Panc1 (cell line): ENCODE results near the gene INSYN1. TPM values are rescaled to one million over a fixed set of nuclear protein-coding genes. Genes with fewer than 3 reads are reported as not detected.
"Not testable (repeated sequence)": the region's sequence is repeated elsewhere in the genome, so short reads cannot be mapped to it uniquely, and the experiment has no call there.

ENCODE experiments used
- ATAC-seq: fragments of 200-7000 bp; cut with Tn5 transposase; 2 replicates; pipeline ENCODE4 v1.9.1; 2020; ENCODE audit warnings: mild to moderate bottlenecking, moderate library complexity
- BruUV-seq: library from RNA; stranded (reverse); fragments of 400-500 nt; replicated peaks from 2 replicates; lab custom pipeline; 2021; lab: Mats Ljungman, UMichigan
- CTCF ChIA-PET: fragments of 300-600 bp; sonication (Branson Sonifier 250); formaldehyde crosslinking; loops from one replicate; lab custom pipeline; 2022; ENCODE audit warnings: antibody characterized with exemption; lab: Charles Lee
- POLR2A ChIA-PET: fragments of 300-600 bp; sonication (Branson Sonifier 250); formaldehyde crosslinking; loops from one replicate; lab custom pipeline; 2022; ENCODE audit warnings: antibody characterized with exemption; lab: Charles Lee
- DNase-seq: peaks from one replicate; pipeline ENCODE4 v3.0.0-alpha.2; 2010; ENCODE audit warnings: low read depth, low spot score
- H3K27ac ChIP-seq: 2 replicates; pipeline ENCODE4 v1.5.1; 2011; ENCODE audit warnings: mild to moderate bottlenecking, low read length, inconsistent platforms
- H3K27me3 ChIP-seq: fragments of 200-500 bp; sonication (Bioruptor generic); 2 replicates; pipeline ENCODE4 v1.6.0; 2014; ENCODE audit warnings: low read length, inconsistent platforms; ENCODE audit not compliant: control insufficient read depth, insufficient read depth
- H3K36me3 ChIP-seq: fragments of 200-500 bp; sonication (Bioruptor generic); 2 replicates; pipeline ENCODE4 v1.5.1; 2014; ENCODE audit warnings: inconsistent platforms, mild to moderate bottlenecking, low read length, moderate library complexity; ENCODE audit not compliant: control insufficient read depth, insufficient read depth
- H3K4me1 ChIP-seq: 2 replicates; pipeline ENCODE4 v1.5.1; 2011; ENCODE audit warnings: inconsistent platforms, mild to moderate bottlenecking, low read length, moderate library complexity; ENCODE audit not compliant: control insufficient read depth, insufficient read depth
- H3K4me3 ChIP-seq, 2 experiments: 2 replicates each; pipeline ENCODE4 v1.5.1; 2011 to 2012; ENCODE audit warnings: low read depth in 2 of 2, low read length in 2 of 2, mild to moderate bottlenecking in 2 of 2, inconsistent platforms in 1 of 2, moderate library complexity in 1 of 2
- H3K9me3 ChIP-seq: fragments of 200-500 bp; sonication (Bioruptor generic); 2 replicates; pipeline ENCODE4 v1.5.1; 2014; ENCODE audit warnings: low read depth, mild to moderate bottlenecking, inconsistent platforms, low read length, moderate library complexity; ENCODE audit not compliant: control insufficient read depth, insufficient read depth
- POLR2AphosphoS5 ChIP-seq: IDR thresholded peaks from 2 replicates; pipeline ENCODE4 v1.6.1; 2012; ENCODE audit warnings: mild to moderate bottlenecking, low read depth, low read length, moderate library complexity
- SIN3A ChIP-seq: IDR thresholded peaks from 2 replicates; pipeline ENCODE4 v1.6.1; 2012; ENCODE audit warnings: low read depth, mild to moderate bottlenecking, low read length, moderate library complexity, borderline replicate concordance; ENCODE audit not compliant: insufficient read depth
- TCF7L2 ChIP-seq: IDR thresholded peaks from 2 replicates; pipeline ENCODE4 v1.6.1; 2011; ENCODE audit warnings: mild to moderate bottlenecking, low read depth, low read length, inconsistent platforms
- in situ Hi-C: cut with HindIII; loops from 2 replicates; pipeline ENCODE4 v1.10.0; 2016; ENCODE audit warnings: low sequenced_read_pairs, low pct_unique_long_range_greater_than_20kb
- intact Hi-C: fragments of 100-400 bp; cut with micrococcal nuclease; formaldehyde crosslinking; loops from one replicate; pipeline ENCODE4 v1.10.0; 2022; ENCODE audit not compliant: unreplicated experiment
- total RNA-seq: library from RNA; stranded (reverse); gene quantifications from one replicate; pipeline ENCODE4 v1.2.1, GENCODE V29; 2021; ENCODE audit not compliant: unreplicated experiment
- TF ChIP-seq, protein P1 (sequence below), 2 experiments: IDR thresholded peaks; 2 replicates each; pipeline ENCODE4 v1.6.1; 2011 to 2012; ENCODE audit warnings: low read depth in 2 of 2, control low read depth in 1 of 2, low read length in 1 of 2, mild to moderate bottlenecking in 1 of 2, moderate library complexity in 1 of 2; ENCODE audit not compliant: insufficient read depth in 1 of 2
- TF ChIP-seq, protein P2 (sequence below): fragments of 450-650 bp; IDR thresholded peaks from 2 replicates; pipeline ENCODE4 v1.5.1; 2017; ENCODE audit warnings: mild to moderate bottlenecking

The INSYN1 gene
- total RNA-seq, 1 experiment from 2014 or later, result 2.6 TPM

DNA sequence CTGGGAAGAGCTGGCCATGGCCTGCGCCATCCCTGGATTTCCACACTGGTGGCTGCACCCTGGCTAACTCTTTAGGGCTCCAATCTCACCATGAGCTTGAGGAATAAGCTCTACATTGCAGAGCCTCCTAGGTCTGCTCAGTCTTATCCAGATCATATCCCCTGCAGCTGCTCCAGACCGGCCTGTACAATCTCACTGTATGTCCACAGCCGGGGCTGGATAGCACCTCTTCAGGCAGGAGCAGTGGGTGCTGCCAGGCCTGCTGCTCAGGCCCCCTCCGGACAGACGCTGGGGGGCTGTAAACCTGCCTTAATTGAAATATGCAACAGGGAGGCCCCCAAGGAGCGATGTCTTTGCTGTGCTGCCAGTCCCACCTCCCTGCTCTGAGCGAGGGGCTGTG is 15.6 kb downstream of the INSYN1 start:
- ChIA-PET CTCF (no interaction called here), POLR2A (no interaction called here)
- Histone ChIP-seq H3K9me3 (no peaks in the 10 kb centered on the region), H3K27ac (no peak overlapping the region), H3K36me3 (no peaks in the 10 kb centered on the region), H3K4me3 (no peak overlapping the region), H3K27me3 (peaks cover 2% of the 10 kb centered on the region; the same call in 1 of the 2 replicates), H3K4me1 (0 out of 2 replicates have a peak, but pooled peaks cover under 1% of the 10 kb centered on the region)
- no TSS peak for BruUV-seq
- ATAC-seq (0 out of 2 replicates have a peak, but pooled peaks have one; percentile 24), DNase-seq (no peak)
- intact Hi-C loops (no loop called here), in situ Hi-C loops (no loop called here)
- TF ChIP-seq, protein P1, sequence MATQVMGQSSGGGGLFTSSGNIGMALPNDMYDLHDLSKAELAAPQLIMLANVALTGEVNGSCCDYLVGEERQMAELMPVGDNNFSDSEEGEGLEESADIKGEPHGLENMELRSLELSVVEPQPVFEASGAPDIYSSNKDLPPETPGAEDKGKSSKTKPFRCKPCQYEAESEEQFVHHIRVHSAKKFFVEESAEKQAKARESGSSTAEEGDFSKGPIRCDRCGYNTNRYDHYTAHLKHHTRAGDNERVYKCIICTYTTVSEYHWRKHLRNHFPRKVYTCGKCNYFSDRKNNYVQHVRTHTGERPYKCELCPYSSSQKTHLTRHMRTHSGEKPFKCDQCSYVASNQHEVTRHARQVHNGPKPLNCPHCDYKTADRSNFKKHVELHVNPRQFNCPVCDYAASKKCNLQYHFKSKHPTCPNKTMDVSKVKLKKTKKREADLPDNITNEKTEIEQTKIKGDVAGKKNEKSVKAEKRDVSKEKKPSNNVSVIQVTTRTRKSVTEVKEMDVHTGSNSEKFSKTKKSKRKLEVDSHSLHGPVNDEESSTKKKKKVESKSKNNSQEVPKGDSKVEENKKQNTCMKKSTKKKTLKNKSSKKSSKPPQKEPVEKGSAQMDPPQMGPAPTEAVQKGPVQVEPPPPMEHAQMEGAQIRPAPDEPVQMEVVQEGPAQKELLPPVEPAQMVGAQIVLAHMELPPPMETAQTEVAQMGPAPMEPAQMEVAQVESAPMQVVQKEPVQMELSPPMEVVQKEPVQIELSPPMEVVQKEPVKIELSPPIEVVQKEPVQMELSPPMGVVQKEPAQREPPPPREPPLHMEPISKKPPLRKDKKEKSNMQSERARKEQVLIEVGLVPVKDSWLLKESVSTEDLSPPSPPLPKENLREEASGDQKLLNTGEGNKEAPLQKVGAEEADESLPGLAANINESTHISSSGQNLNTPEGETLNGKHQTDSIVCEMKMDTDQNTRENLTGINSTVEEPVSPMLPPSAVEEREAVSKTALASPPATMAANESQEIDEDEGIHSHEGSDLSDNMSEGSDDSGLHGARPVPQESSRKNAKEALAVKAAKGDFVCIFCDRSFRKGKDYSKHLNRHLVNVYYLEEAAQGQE (IDR thresholded peaks at IDR 0.05; ENCODE audit: insufficient read depth in 1 of 2, low read depth in 2 of 2, low read length in 1 of 2), result no peak
- TF ChIP-seq TCF7L2, result no peak
- no peak for TF ChIP-seq POLR2AphosphoS5
- no peak for TF ChIP-seq SIN3A
- TF ChIP-seq, protein P2, sequence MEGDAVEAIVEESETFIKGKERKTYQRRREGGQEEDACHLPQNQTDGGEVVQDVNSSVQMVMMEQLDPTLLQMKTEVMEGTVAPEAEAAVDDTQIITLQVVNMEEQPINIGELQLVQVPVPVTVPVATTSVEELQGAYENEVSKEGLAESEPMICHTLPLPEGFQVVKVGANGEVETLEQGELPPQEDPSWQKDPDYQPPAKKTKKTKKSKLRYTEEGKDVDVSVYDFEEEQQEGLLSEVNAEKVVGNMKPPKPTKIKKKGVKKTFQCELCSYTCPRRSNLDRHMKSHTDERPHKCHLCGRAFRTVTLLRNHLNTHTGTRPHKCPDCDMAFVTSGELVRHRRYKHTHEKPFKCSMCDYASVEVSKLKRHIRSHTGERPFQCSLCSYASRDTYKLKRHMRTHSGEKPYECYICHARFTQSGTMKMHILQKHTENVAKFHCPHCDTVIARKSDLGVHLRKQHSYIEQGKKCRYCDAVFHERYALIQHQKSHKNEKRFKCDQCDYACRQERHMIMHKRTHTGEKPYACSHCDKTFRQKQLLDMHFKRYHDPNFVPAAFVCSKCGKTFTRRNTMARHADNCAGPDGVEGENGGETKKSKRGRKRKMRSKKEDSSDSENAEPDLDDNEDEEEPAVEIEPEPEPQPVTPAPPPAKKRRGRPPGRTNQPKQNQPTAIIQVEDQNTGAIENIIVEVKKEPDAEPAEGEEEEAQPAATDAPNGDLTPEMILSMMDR, result no peak

DNA sequence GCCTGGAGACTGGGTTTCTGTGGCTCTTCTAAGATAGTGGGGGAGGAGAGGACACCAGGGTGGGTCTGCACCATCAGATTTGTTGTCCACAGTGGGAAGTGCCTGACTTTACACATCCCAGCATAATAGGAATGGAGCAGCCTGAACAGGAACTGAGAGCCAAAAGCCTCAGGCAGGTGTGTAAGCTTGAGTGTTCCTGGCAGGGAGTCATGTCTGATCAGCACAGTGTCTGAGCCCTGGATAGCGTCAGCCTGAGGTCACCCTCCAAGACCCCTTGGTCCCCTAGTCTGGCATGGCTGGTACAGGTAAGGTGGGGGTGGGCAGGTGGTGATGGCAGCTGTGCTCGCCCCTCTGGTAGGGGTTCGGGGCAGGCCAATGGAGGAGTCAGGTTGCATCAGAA is 20.2 kb downstream of the INSYN1 start:
- Histone ChIP-seq H3K9me3 (no peaks in the 10 kb centered on the region), H3K4me3 (no peak overlapping the region), H3K4me1 (no peaks in the 10 kb centered on the region), H3K27ac (no peak overlapping the region), H3K36me3 (no peaks in the 10 kb centered on the region), H3K27me3 (peaks cover 2% of the 10 kb centered on the region; the same call in 1 of the 2 replicates)
- ChIA-PET CTCF (interaction anchor here (0.6 kb wide), 1 partner anchor 28 kb away, joined by 3 read pairs; no protein-coding TSS in a partner anchor), POLR2A (no interaction called here)
- TF ChIP-seq TCF7L2, result no peak
- no peak for TF ChIP-seq POLR2AphosphoS5
- TF ChIP-seq, protein P1 (IDR thresholded peaks at IDR 0.05; ENCODE audit: insufficient read depth in 1 of 2, low read depth in 2 of 2, low read length in 1 of 2), result no peak
- TF ChIP-seq, protein P2, result no peak
- no peak for TF ChIP-seq SIN3A
- BruUV-seq, result no TSS peak
- ATAC-seq (no peak), DNase-seq (no peak)
- in situ Hi-C loops, result no loop called here
- intact Hi-C loops, result no loop called here

DNA sequence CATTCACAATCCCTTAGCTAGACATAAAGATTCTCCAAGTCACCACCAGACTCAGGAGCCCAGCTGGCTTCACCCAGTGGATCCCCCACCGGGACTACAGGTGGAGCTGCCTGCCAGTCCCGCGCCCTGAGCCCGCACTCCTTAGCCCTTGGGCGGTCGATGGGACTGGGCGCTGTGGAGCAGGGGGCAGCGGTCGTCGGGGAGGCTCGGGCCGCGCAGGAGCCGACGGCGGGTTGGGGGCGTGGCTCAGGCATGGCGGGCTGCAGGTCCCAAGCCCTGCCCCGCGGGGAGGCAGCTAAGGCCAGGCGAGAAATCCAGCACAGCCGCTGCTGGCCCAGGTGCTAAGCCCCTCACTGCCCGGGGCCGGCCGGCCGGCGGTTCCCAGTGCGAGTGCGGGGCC is 21.1 kb downstream of the INSYN1 start:
- DNase-seq, POLR2A ChIA-PET, H3K36me3 ChIP-seq, H3K4me1 ChIP-seq, H3K9me3 ChIP-seq, intact Hi-C loops, H3K27ac ChIP-seq, BruUV-seq, in situ Hi-C loops, H3K4me3 ChIP-seq, ATAC-seq, H3K27me3 ChIP-seq: not testable (repeated sequence)
- CTCF ChIA-PET, result interaction anchor here (0.7 kb wide), 1 partner anchor 227 kb away, joined by 4 read pairs; no protein-coding TSS in a partner anchor
